GM23248 (cell line): Measurements from ENCODE around the gene RIBC1.

ENCODE experiments used
- EZH2 ChIP-seq: fragments of 200-600 bp; sonication (generic); IDR thresholded peaks from 2 replicates; pipeline ENCODE4 v1.6.1; 2018; ENCODE audit warnings: antibody characterized with exemption, mild to moderate bottlenecking; ENCODE audit not compliant: insufficient read depth, poor library complexity, severe bottlenecking
- EZH2phosphoT487 ChIP-seq: fragments of 200-600 bp; sonication (generic); IDR thresholded peaks from 2 replicates; pipeline ENCODE4 v1.6.1; 2018; ENCODE audit warnings: antibody characterized with exemption, moderate library complexity, mild to moderate bottlenecking, low read depth; ENCODE audit not compliant: insufficient read depth

DNA sequence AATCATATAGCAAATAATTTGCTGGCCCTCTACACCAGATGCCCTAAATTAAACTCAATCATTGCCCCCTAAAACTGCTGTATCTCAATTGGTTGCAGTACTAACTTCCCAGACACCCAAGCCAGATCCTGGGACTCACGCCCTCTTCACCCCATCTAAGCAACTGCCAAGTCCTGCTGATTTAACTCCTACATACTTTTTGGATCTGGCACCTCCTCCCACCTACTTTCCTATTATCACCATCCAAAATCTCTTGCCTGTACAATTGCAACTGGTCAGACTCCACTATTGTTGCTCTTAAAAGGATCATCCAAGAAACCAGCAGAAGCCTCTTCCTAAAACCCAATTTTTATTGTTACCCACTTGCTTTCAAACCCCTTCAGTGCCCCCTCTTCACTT is 16.2 kb downstream of the RIBC1 start:
- TF ChIP-seq EZH2phosphoT487: no peak
- no peak for TF ChIP-seq EZH2
